D721Med (cell line): ENCODE measurements around the gene DNMBP.
A peak's percentile ranks its signal among the peaks of the same experiment; 100 is the strongest.

Experiments
- DNase-seq: peaks from one replicate; pipeline ENCODE4 v3.0.0; 2011; ENCODE audit warnings: low spot score; ENCODE audit not compliant: insufficient read length
- FAIRE-seq: peaks from 2 replicates; lab custom pipeline; 2011; peaks lifted over from hg19 to GRCh38; lab: Jason Lieb, UNC
- TF ChIP-seq, protein P1 (sequence below): IDR thresholded peaks from 2 replicates; pipeline ENCODE4 v1.5.1; 2012; ENCODE audit warnings: mild to moderate bottlenecking, control low read depth; ENCODE audit not compliant: insufficient read depth; ENCODE audit errors: missing control alignments

The DNMBP gene

GRCh38 chr10:99976886-99977665 lies 32.7 kb downstream of the DNMBP start:
- DNase-seq (no peak), FAIRE-seq (peak; percentile 16)
- TF ChIP-seq, protein P1, sequence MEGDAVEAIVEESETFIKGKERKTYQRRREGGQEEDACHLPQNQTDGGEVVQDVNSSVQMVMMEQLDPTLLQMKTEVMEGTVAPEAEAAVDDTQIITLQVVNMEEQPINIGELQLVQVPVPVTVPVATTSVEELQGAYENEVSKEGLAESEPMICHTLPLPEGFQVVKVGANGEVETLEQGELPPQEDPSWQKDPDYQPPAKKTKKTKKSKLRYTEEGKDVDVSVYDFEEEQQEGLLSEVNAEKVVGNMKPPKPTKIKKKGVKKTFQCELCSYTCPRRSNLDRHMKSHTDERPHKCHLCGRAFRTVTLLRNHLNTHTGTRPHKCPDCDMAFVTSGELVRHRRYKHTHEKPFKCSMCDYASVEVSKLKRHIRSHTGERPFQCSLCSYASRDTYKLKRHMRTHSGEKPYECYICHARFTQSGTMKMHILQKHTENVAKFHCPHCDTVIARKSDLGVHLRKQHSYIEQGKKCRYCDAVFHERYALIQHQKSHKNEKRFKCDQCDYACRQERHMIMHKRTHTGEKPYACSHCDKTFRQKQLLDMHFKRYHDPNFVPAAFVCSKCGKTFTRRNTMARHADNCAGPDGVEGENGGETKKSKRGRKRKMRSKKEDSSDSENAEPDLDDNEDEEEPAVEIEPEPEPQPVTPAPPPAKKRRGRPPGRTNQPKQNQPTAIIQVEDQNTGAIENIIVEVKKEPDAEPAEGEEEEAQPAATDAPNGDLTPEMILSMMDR = no peak

DNA sequence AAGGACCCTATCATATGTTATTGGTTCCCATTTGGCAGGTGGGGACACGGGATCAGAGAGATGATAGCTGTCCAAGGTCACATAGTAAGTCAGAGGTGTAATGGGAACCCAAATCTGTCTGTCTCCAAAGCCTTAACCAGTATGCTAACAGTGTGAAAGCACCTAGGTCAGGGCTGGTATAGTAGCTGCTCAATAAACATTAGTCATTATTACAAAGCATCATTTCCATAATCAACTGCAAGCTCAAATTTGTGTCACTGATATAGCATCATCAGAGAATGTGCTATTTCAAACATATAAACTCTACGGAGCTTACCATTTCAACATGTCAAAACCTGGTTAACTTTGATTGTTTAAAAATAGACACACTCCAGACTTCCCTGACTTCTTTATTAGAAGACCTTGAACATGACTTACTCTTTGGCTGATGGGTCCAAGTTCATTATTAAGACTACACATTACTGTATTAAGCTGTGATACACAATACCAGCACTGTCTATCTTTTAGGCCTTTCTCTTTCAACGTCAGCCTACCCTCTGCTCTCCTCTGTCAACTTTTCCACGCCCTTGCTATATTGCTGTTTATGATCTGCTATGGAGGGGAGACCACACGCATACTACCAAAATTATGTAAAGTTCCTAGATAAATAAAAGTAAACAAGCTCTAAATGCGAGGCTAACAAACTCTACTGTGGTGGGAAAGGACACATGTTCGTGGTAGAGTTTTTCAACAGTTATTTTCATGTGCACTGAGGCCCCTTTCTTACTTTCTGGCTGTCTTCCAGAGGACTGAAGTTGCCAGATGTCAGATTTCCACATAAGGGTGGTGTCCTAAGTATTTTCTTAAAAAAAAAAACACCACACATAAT lies 33.6 kb downstream of the DNMBP start:
- TF ChIP-seq, protein P1 = no peak
- DNase-seq = no peak
- no peak for FAIRE-seq

DNA sequence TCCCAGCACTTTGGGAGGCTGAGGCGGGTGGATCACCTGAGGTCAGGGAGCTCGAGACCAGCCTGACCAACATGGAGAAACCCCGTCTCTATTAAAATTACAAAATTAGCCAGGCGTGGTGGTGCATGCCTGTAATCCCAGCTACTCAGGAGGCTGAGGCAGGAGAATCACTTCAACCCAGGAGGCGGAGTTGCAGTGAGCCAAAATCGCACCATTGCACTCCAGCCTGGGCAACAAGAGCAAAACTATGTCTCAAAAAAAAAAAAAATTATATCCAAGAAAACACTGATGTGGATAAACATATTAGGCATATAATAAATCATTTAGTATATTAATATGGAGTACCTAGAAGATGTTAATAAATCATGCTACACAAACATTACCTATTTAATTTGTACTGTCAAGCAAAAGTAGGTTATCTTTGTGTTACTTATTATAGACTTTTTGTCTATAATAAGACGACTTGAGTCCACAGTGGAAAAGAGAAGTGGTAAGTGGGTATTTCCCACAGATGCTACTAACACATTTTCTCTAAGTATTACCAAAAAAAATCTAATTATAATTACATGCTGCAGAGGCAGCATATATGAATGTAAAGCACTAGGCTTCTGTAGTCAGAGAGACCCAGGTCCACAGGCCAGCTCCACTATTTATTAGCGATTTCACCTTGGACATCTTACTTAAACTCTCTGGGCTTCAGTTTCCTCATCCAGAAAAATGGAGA lies 34.5 kb downstream of the DNMBP start:
- TF ChIP-seq, protein P1 = no peak
- no peak for FAIRE-seq

GRCh38 chr10:99973190-99973589 lies 36.6 kb downstream of the DNMBP start:
- FAIRE-seq (no peak), DNase-seq (no peak)
- TF ChIP-seq, protein P1 = peak; percentile 37

More for the DNA sequence above, 34.5 kb downstream of the DNMBP start:
- DNase-seq = no peak

GRCh38 chr10:99967961-99968360 lies 41.8 kb downstream of the DNMBP start:
- FAIRE-seq (no peak), DNase-seq (no peak)
- TF ChIP-seq, protein P1 = no peak

GRCh38 chr10:99966306-99966705 lies 43.4 kb downstream of the DNMBP start:
- FAIRE-seq (peak; percentile 58), DNase-seq (no peak)

More at GRCh38 chr10:99966306-99966705, 43.4 kb downstream of the DNMBP start:
- TF ChIP-seq, protein P1 = no peak
